ENCODE results near the gene GSTT4.

GRCh38 chr22:24028533-24028932, 23.3 kb upstream of the GSTT4 start:
- TF ChIP-seq CTCF (IDR thresholded peaks at IDR 0.05) (no peak), POLR2A (IDR thresholded peaks at IDR 0.05) (no peak)

Data from uterus (tissue), 2 donors.